Right lobe of liver (tissue), 4 donors: ENCODE measurements around the gene KATNIP.

Experiments
- CTCF ChIP-seq, 4 donors: fragments of 200-600 bp in 3 of 4; fragments of 450-650 bp in 1 of 4; IDR thresholded peaks; one replicate each; pipeline versions ENCODE4 v1.5.1 to v1.8.0; 2016 to 2022; ENCODE audit warnings: antibody characterized with exemption in 4 of 4, mild to moderate bottlenecking in 2 of 4
- POLR2A ChIP-seq: fragments of 450-650 bp; IDR thresholded peaks from one replicate; pipeline ENCODE4 v1.6.1; 2017; ENCODE audit warnings: antibody characterized with exemption, mild to moderate bottlenecking
- donor health status: DM: no; HTN: no; CAD: no.
- donor health status: DM: no; HTN: no; CAD: no.
- donor health status: DM: no; HTN: yes; CAD: no.

- no peak for TF ChIP-seq POLR2A
- no peak for TF ChIP-seq CTCF (IDR thresholded peaks at IDR 0.05)
Observed at GRCh38 chr16:27518226-27518625, 31.7 kb upstream of the KATNIP start.
